IMR-90 (cell line): ENCODE results near the gene INO80B. TPM values are rescaled to one million over a fixed set of nuclear protein-coding genes. Genes with fewer than 3 reads are reported as not detected.
A peak's percentile ranks its signal among the peaks of the same experiment; 100 is the strongest.

Source experiments
- ATAC-seq: fragments of 200-7000 bp; cut with Tn5 transposase; 2 replicates; pipeline ENCODE4 v1.9.1; 2020; ENCODE audit warnings: low read depth, mild to moderate bottlenecking, moderate library complexity
- BruUV-seq: library from RNA; stranded (reverse); fragments of 400-500 nt; replicated peaks from 2 replicates; lab custom pipeline; 2021; lab: Mats Ljungman, UMichigan
- CTCF ChIA-PET: fragments of 300-600 bp; formaldehyde crosslinking; extraction: SDS; loops from one replicate; lab custom pipeline; 2021; ENCODE audit warnings: antibody characterized with exemption; lab: Yijun Ruan, JAX
- POLR2A ChIA-PET: fragments of 300-600 bp; sonication (Branson Sonifier 250); formaldehyde crosslinking; loops from one replicate; lab custom pipeline; 2022; ENCODE audit warnings: antibody characterized with exemption; ENCODE audit not compliant: unreplicated experiment; lab: Charles Lee
- DNase-seq: peaks from one replicate; pipeline ENCODE4 v3.0.0; 2013
- H2AFZ ChIP-seq: replicated peaks from 2 replicates; pipeline ENCODE3; 2013; ENCODE audit warnings: low read length, mild to moderate bottlenecking; ENCODE audit not compliant: poor library complexity
- H2AK5ac ChIP-seq: 2 replicates; pipeline ENCODE4 v1.6.1; 2013; ENCODE audit warnings: low read depth, low read length, inconsistent platforms
- H2AK9ac ChIP-seq: replicated peaks from 2 replicates; pipeline ENCODE3; 2013; ENCODE audit warnings: mild to moderate bottlenecking, low read depth, low read length, moderate library complexity; ENCODE audit not compliant: poor library complexity
- H2BK120ac ChIP-seq: 2 replicates; pipeline ENCODE4 v1.6.1; 2013; ENCODE audit warnings: low read depth, low read length, inconsistent platforms
- H2BK15ac ChIP-seq: 3 replicates; pipeline ENCODE4 v1.6.1; 2013; ENCODE audit warnings: low read depth, low read length, inconsistent platforms
- H2BK20ac ChIP-seq: 2 replicates; pipeline ENCODE4 v1.6.1; 2013; ENCODE audit warnings: low read depth, mild to moderate bottlenecking, inconsistent platforms, low read length, moderate library complexity
- H2BK5ac ChIP-seq: 2 replicates; pipeline ENCODE4 v1.6.1; 2013; ENCODE audit warnings: mild to moderate bottlenecking, low read depth, low read length, inconsistent platforms; ENCODE audit not compliant: poor library complexity, severe bottlenecking
- H3K14ac ChIP-seq: replicated peaks from 2 replicates; pipeline ENCODE4 v1.6.1; 2013; ENCODE audit warnings: low read depth, low read length, inconsistent platforms
- H3K18ac ChIP-seq: 2 replicates; pipeline ENCODE4 v1.6.1; 2013; ENCODE audit warnings: low read depth, low read length, control low read depth
- H3K23ac ChIP-seq: 2 replicates; pipeline ENCODE4 v1.6.1; 2013; ENCODE audit warnings: low read depth, low read length, inconsistent platforms
- H3K27ac ChIP-seq: 2 replicates; pipeline ENCODE4 v1.5.1; 2013; ENCODE audit warnings: mild to moderate bottlenecking, control low read depth, low read length; ENCODE audit not compliant: insufficient read depth
- H3K27me3 ChIP-seq: 2 replicates; pipeline ENCODE4 v1.6.1; 2013; ENCODE audit warnings: low read length; ENCODE audit not compliant: control insufficient read depth, insufficient read depth
- H3K36me3 ChIP-seq: 2 replicates; pipeline ENCODE4 v1.6.1; 2013; ENCODE audit warnings: low read length, mixed read lengths; ENCODE audit not compliant: control insufficient read depth, insufficient read depth
- H3K4ac ChIP-seq: 2 replicates; pipeline ENCODE4 v1.6.1; 2013; ENCODE audit warnings: low read depth, low read length, inconsistent platforms
- H3K4me1 ChIP-seq: 2 replicates; pipeline ENCODE4 v1.6.1; 2013; ENCODE audit warnings: low read length, mixed read lengths; ENCODE audit not compliant: control insufficient read depth, insufficient read depth
- H3K4me2 ChIP-seq: 2 replicates; pipeline ENCODE4 v1.6.1; 2013; ENCODE audit warnings: low read depth, mild to moderate bottlenecking, control low read depth, low read length, moderate library complexity
- H3K4me3 ChIP-seq: 2 replicates; pipeline ENCODE4 v1.5.1; 2013; ENCODE audit warnings: low read depth, mild to moderate bottlenecking, control low read depth, low read length, moderate library complexity; ENCODE audit not compliant: insufficient read depth
- H3K56ac ChIP-seq: 2 replicates; pipeline ENCODE4 v1.6.1; 2013; ENCODE audit warnings: low read length, inconsistent platforms; ENCODE audit not compliant: insufficient read depth; ENCODE audit errors: extremely low read depth
- H3K79me1 ChIP-seq, 2 experiments: 2 replicates each; pipeline ENCODE4 v1.6.1; 2013; ENCODE audit warnings: low read length in 2 of 2, inconsistent platforms in 1 of 2, low read depth in 1 of 2
- H3K9ac ChIP-seq: 2 replicates; pipeline ENCODE4 v1.6.1; 2013; ENCODE audit warnings: low read depth, low read length, control low read depth
- H3K9me1 ChIP-seq: 2 replicates; pipeline ENCODE4 v1.6.1; 2013; ENCODE audit warnings: low read length, inconsistent platforms; ENCODE audit not compliant: insufficient read depth
- H3K9me3 ChIP-seq: 2 replicates; pipeline ENCODE4 v1.6.1; 2013; ENCODE audit warnings: low read length; ENCODE audit not compliant: control insufficient read depth, insufficient read depth
- H4K20me1 ChIP-seq: 2 replicates; pipeline ENCODE4 v1.6.1; 2013; ENCODE audit warnings: low read length, inconsistent platforms; ENCODE audit not compliant: insufficient read depth
- H4K5ac ChIP-seq: 2 replicates; pipeline ENCODE4 v1.6.1; 2013; ENCODE audit warnings: mild to moderate bottlenecking, low read depth, low read length, control low read depth
- H4K8ac ChIP-seq, 2 experiments: 2 replicates each; pipeline ENCODE4 v1.6.1; 2013; ENCODE audit warnings: low read depth in 2 of 2, low read length in 2 of 2, control low read depth in 1 of 2, inconsistent platforms in 1 of 2
- H4K91ac ChIP-seq: 2 replicates; pipeline ENCODE4 v1.6.1; 2013; ENCODE audit warnings: low read depth, low read length, inconsistent platforms; ENCODE audit not compliant: insufficient read depth
- BHLHE40 ChIP-seq: fragments of 150-350 bp; IDR thresholded peaks from 2 replicates; pipeline ENCODE4 v1.6.1; 2016; ENCODE audit warnings: mild to moderate bottlenecking, low read depth, low read length
- MXI1 ChIP-seq: IDR thresholded peaks from 2 replicates; pipeline ENCODE4 v1.6.1; 2012; ENCODE audit warnings: low read depth, mild to moderate bottlenecking, low read length, moderate library complexity, borderline replicate concordance
- POLR2A ChIP-seq: IDR thresholded peaks from 2 replicates; pipeline ENCODE4 v1.6.1; 2012; ENCODE audit warnings: mild to moderate bottlenecking, low read depth, low read length
- RAD21 ChIP-seq: IDR thresholded peaks from 2 replicates; pipeline ENCODE4 v1.6.1; 2012; ENCODE audit warnings: low read length, improper control_type of control experiment
- WGBS, 2 experiments: methylation state at CpG; one replicate each; pipeline versions ENCODE4 v1.1.5 to v1.1.7; 2013; ENCODE audit warnings: missing lambda C conversion rate in 2 of 2; ENCODE audit not compliant: insufficient read length in 1 of 2; ENCODE audit errors: extremely low coverage in 2 of 2; 5-methylcytosine and 5-hydroxymethylcytosine counted together
- dilution Hi-C: fragments of 300-500 bp; cut with HindIII; formaldehyde crosslinking; loops from one replicate; pipeline ENCODE4 v1.14.3; 2018; ENCODE audit warnings: low sequenced_read_pairs; ENCODE audit not compliant: unreplicated experiment
- in situ Hi-C: fragments of 300-500 bp; cut with MboI; formaldehyde crosslinking; loops from 3 replicates; pipeline ENCODE4 v1.14.3; 2019; ENCODE audit warnings: low sequenced_read_pairs, inconsistent platforms, mixed read lengths
- intact Hi-C: fragments of 100-400 bp; cut with micrococcal nuclease; formaldehyde crosslinking; loops from 2 replicates; pipeline ENCODE4 v1.10.0; 2022
- polyA plus RNA-seq, 3 experiments: library from polyadenylated mRNA; depleted of rRNA; stranded (reverse); fragments of >200 nt; gene quantifications; 2 replicates each; pipeline ENCODE4 v1.2.3, GENCODE V29; 2012; ENCODE audit warnings: low replicate concordance in 1 of 3
- total RNA-seq: library from RNA; depleted of rRNA; stranded (reverse); fragments of >200 nt; gene quantifications from 2 replicates; pipeline ENCODE4 v1.2.3, GENCODE V29; 2012
- TF ChIP-seq, protein P1 (sequence below): fragments of 150-350 bp; IDR thresholded peaks from 2 replicates; pipeline ENCODE4 v1.6.1; 2017; ENCODE audit warnings: mild to moderate bottlenecking, antibody characterized with exemption, low read length, low read depth

INO80B gene
- total and polyA plus RNA-seq, 2 of the 4 experiments (the other 2 are of a cell fraction): 4.5 to 10.5 TPM

GRCh38 chr2:74496997-74497776 is 42.3 kb downstream of the INO80B start:
- CTCF ChIA-PET: interaction anchor here (1.0 kb wide), 1 partner anchor 14 kb away, joined by 3 read pairs; the partner anchor contains the start of genes CCDC142 and TTC31
- no peak overlapping the region for H4K91ac ChIP-seq
- no peak overlapping the region for H3K4ac ChIP-seq
- POLR2A ChIA-PET: no interaction called here
- H2AFZ ChIP-seq: peak overlapping the region; percentile 76
- no peak overlapping the region for H2AK5ac ChIP-seq
- H3K56ac ChIP-seq: no peak overlapping the region
- H3K23ac ChIP-seq: no peak overlapping the region
- peaks cover 7% of the 10 kb centered on the region; the same call in 1 of the 2 replicates for H3K4me1 ChIP-seq
- in situ Hi-C loops: loop anchor here (25.0 kb wide), 1 partner anchor 365 kb away; no protein-coding TSS in a partner anchor
- no peaks in the 10 kb centered on the region for H4K20me1 ChIP-seq
- H3K36me3 ChIP-seq: peaks cover 18% of the 10 kb centered on the region; the same call in 1 of the 2 replicates
- TF ChIP-seq BHLHE40: no peak
- no peak for TF ChIP-seq POLR2A
- no peak for TF ChIP-seq MXI1
- TF ChIP-seq RAD21: no peak
- TF ChIP-seq, protein P1, sequence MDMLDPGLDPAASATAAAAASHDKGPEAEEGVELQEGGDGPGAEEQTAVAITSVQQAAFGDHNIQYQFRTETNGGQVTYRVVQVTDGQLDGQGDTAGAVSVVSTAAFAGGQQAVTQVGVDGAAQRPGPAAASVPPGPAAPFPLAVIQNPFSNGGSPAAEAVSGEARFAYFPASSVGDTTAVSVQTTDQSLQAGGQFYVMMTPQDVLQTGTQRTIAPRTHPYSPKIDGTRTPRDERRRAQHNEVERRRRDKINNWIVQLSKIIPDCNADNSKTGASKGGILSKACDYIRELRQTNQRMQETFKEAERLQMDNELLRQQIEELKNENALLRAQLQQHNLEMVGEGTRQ: no peak
- no peak overlapping the region for H3K18ac ChIP-seq
- no peak overlapping the region for H4K8ac ChIP-seq
- no TSS peak for BruUV-seq
- no peaks in the 10 kb centered on the region for H3K9me3 ChIP-seq
- H2AK9ac ChIP-seq: no peak overlapping the region
- no peak overlapping the region for H4K5ac ChIP-seq
- 76% methylated on average over 10 of the region's 19 CpGs; no CpG with 5 or more reads in 1 of the 2 experiments for WGBS, 2 experiments
- intact Hi-C loops: no loop called here
- H2BK20ac ChIP-seq: no peak overlapping the region
- no peak overlapping the region for H3K4me2 ChIP-seq
- peaks cover 0 to 6% of the 10 kb centered on the region in 2 experiments; a peak in 1 of 4 replicates for H3K79me1 ChIP-seq
- no peak overlapping the region for H3K9ac ChIP-seq
- H3K27ac ChIP-seq: no peak overlapping the region
- ATAC-seq (no peak), DNase-seq (no peak)
- H2BK5ac ChIP-seq: no peak overlapping the region
- no peak overlapping the region for H2BK120ac ChIP-seq
- dilution Hi-C loops: no loop called here
- no peaks in the 10 kb centered on the region for H3K9me1 ChIP-seq
- no peak overlapping the region for H3K14ac ChIP-seq
- H3K4me3 ChIP-seq: no peak overlapping the region
- peaks cover 38% of the 10 kb centered on the region for H3K27me3 ChIP-seq
- no peak overlapping the region for H2BK15ac ChIP-seq
